Mesenchymal stem cell (in vitro differentiated cells and primary cell): Measurements from ENCODE around the gene CDH24.
"Not testable (repeated sequence)": the region's sequence is repeated elsewhere in the genome, so short reads cannot be mapped to it uniquely, and the experiment has no call there.

Experiments used
- DNase-seq: peaks from one replicate; pipeline ENCODE4 v3.0.0-alpha.2; 2013
- H2AFZ ChIP-seq: one replicate; pipeline ENCODE4 v1.6.1; 2013; ENCODE audit warnings: low read depth, mild to moderate bottlenecking, control low read depth, inconsistent platforms, low read length, moderate library complexity
- H2AK5ac ChIP-seq: 2 replicates; pipeline ENCODE4 v1.6.1; 2013; ENCODE audit warnings: low read length, moderate library complexity, mild to moderate bottlenecking, inconsistent platforms; ENCODE audit not compliant: severe bottlenecking
- H2BK120ac ChIP-seq: one replicate; pipeline ENCODE4 v1.6.1; 2013; ENCODE audit warnings: low read depth, mild to moderate bottlenecking, inconsistent platforms, low read length, moderate library complexity
- H2BK12ac ChIP-seq, 2 experiments: one replicate each; pipeline ENCODE4 v1.6.1; 2013; ENCODE audit warnings: inconsistent platforms in 2 of 2, low read length in 2 of 2, mild to moderate bottlenecking in 2 of 2, moderate library complexity in 2 of 2, control low read depth in 1 of 2
- H2BK15ac ChIP-seq: one replicate; pipeline ENCODE4 v1.6.1; 2013; ENCODE audit warnings: mild to moderate bottlenecking, low read depth, inconsistent platforms; ENCODE audit not compliant: poor library complexity, severe bottlenecking
- H2BK5ac ChIP-seq: 2 replicates; pipeline ENCODE4 v1.6.1; 2013; ENCODE audit warnings: low read depth, mild to moderate bottlenecking, low read length, control low read depth, inconsistent platforms; ENCODE audit not compliant: poor library complexity, severe bottlenecking
- H3K14ac ChIP-seq, 2 experiments: one replicate each; pipeline ENCODE4 v1.6.1; 2013; ENCODE audit warnings: inconsistent platforms in 2 of 2, low read length in 2 of 2, control low read depth in 1 of 2, mild to moderate bottlenecking in 1 of 2, moderate library complexity in 1 of 2
- H3K18ac ChIP-seq, 2 experiments: one replicate each; pipeline ENCODE4 v1.6.1; 2013; ENCODE audit warnings: inconsistent platforms in 2 of 2, low read length in 2 of 2, control low read depth in 1 of 2, low read depth in 1 of 2, mild to moderate bottlenecking in 1 of 2
- H3K23ac ChIP-seq, 2 experiments: one replicate each; pipeline ENCODE4 v1.6.1; 2013; ENCODE audit warnings: inconsistent platforms in 2 of 2, low read length in 2 of 2, mild to moderate bottlenecking in 2 of 2, moderate library complexity in 2 of 2, control low read depth in 1 of 2
- H3K27ac ChIP-seq: 2 replicates; pipeline ENCODE4 v1.5.1; 2013; ENCODE audit warnings: mild to moderate bottlenecking, moderate library complexity, low read length, control low read depth, inconsistent platforms; ENCODE audit not compliant: poor library complexity, severe bottlenecking
- H3K27me3 ChIP-seq, 2 experiments: 2 replicates each; pipeline versions ENCODE4 v1.6.1 to v1.7.0; 2013; ENCODE audit warnings: low read length in 2 of 2, mild to moderate bottlenecking in 2 of 2, moderate library complexity in 2 of 2, control low read depth in 1 of 2, inconsistent platforms in 1 of 2; ENCODE audit not compliant: control insufficient read depth in 1 of 2, insufficient read depth in 1 of 2
- H3K36me3 ChIP-seq, 2 experiments: 2 replicates each; pipeline versions ENCODE4 v1.6.1 to v1.7.0; 2013; ENCODE audit warnings: low read length in 2 of 2, control low read depth in 1 of 2, inconsistent platforms in 1 of 2, low read depth in 1 of 2, mild to moderate bottlenecking in 1 of 2; ENCODE audit not compliant: insufficient read depth in 2 of 2, control insufficient read depth in 1 of 2
- H3K4ac ChIP-seq, 2 experiments: one replicate each; pipeline ENCODE4 v1.6.1; 2013; ENCODE audit warnings: inconsistent platforms in 2 of 2, low read length in 2 of 2, mild to moderate bottlenecking in 2 of 2, moderate library complexity in 2 of 2, control low read depth in 1 of 2, low read depth in 1 of 2
- H3K4me1 ChIP-seq: 2 replicates; pipeline ENCODE4 v1.6.1; 2013; ENCODE audit warnings: low read depth, low read length, control low read depth; ENCODE audit not compliant: control insufficient read depth, insufficient read depth
- H3K4me2 ChIP-seq: 2 replicates; pipeline ENCODE4 v1.6.1; 2013; ENCODE audit warnings: low read length, mild to moderate bottlenecking, inconsistent platforms; ENCODE audit not compliant: poor library complexity, severe bottlenecking
- H3K4me3 ChIP-seq, 2 experiments: 2 replicates each; pipeline versions ENCODE4 v1.5.1 to v1.7.0; 2013; ENCODE audit warnings: low read length in 2 of 2, mild to moderate bottlenecking in 2 of 2, control low read depth in 1 of 2, low read depth in 1 of 2; ENCODE audit not compliant: insufficient read depth in 1 of 2
- H3K79me1 ChIP-seq: replicated peaks from 2 replicates; pipeline ENCODE4 v1.6.1; 2013; ENCODE audit warnings: mild to moderate bottlenecking, control low read depth, low read length, inconsistent platforms; ENCODE audit not compliant: poor library complexity, severe bottlenecking
- H3K9ac ChIP-seq: 2 replicates; pipeline ENCODE4 v1.7.0; 2013; ENCODE audit warnings: mild to moderate bottlenecking, low read length, moderate library complexity
- H3K9me3 ChIP-seq: 2 replicates; pipeline ENCODE4 v1.7.0; 2013; ENCODE audit warnings: mild to moderate bottlenecking, low read length; ENCODE audit not compliant: control insufficient read depth
- H4K8ac ChIP-seq: one replicate; pipeline ENCODE4 v1.6.1; 2013; ENCODE audit warnings: inconsistent platforms, mild to moderate bottlenecking, low read length, moderate library complexity
- H4K91ac ChIP-seq: one replicate; pipeline ENCODE4 v1.6.1; 2013; ENCODE audit warnings: mild to moderate bottlenecking, low read length, inconsistent platforms
- WGBS: methylation state at CpG from one replicate; pipeline ENCODE4 v1.1.7; 2013; ENCODE audit warnings: mixed read lengths; 5-methylcytosine and 5-hydroxymethylcytosine counted together

Gene CDH24

GRCh38 chr14:23005451-23006187, 51.7 kb downstream of the CDH24 start:
- Histone ChIP-seq H2AK5ac (no peak overlapping the region), H3K4me2 (peak overlapping the region; percentile 51), H4K8ac (no peak overlapping the region), H4K91ac (no peak overlapping the region), H2BK15ac (no peak overlapping the region), H2AFZ (no peak overlapping the region), H3K4me1 (no peaks in the 10 kb centered on the region), H2BK120ac (no peak overlapping the region), H3K79me1 (no peaks in the 10 kb centered on the region), H2BK12ac (no peak overlapping the region), H3K27me3 (no peaks in the 10 kb centered on the region), H3K14ac (no peak overlapping the region), H3K18ac (no peak overlapping the region), H3K36me3 (no peaks in the 10 kb centered on the region), H2BK5ac (no peak overlapping the region), H3K4me3 (peak overlapping the region in 1 of 2 experiments; percentile 90), H3K23ac (no peak overlapping the region), H3K4ac (no peak overlapping the region), H3K27ac (no peak overlapping the region), H3K9me3 (no peaks in the 10 kb centered on the region), H3K9ac (no peak overlapping the region)
- DNase-seq = no peak
- 77% methylated on average over 2 of the region's 3 CpGs for WGBS

- H3K4ac ChIP-seq, H2BK120ac ChIP-seq, H3K27me3 ChIP-seq, H2BK15ac ChIP-seq, H3K36me3 ChIP-seq, H2BK5ac ChIP-seq, H3K4me3 ChIP-seq, H3K79me1 ChIP-seq, H4K8ac ChIP-seq, H3K4me2 ChIP-seq, H2AFZ ChIP-seq, H4K91ac ChIP-seq, H3K9ac ChIP-seq, H3K4me1 ChIP-seq, DNase-seq, H3K14ac ChIP-seq, H3K23ac ChIP-seq, H3K9me3 ChIP-seq, H3K27ac ChIP-seq, H3K18ac ChIP-seq, H2BK12ac ChIP-seq, H2AK5ac ChIP-seq: not testable (repeated sequence)
- WGBS = 100% methylated on average over 4 of the region's 4 CpGs
These were observed 53.0 kb downstream of the CDH24 start for GRCh38 chr14:23004274-23004673.

- Histone ChIP-seq H2BK120ac (no peak overlapping the region), H3K4me3 (no peak overlapping the region), H3K27ac (no peak overlapping the region), H3K23ac (no peak overlapping the region), H3K79me1 (no peaks in the 10 kb centered on the region), H2BK12ac (no peak overlapping the region), H4K91ac (no peak overlapping the region), H3K4me2 (no peak overlapping the region), H3K36me3 (peaks cover 0 to 8% of the 10 kb centered on the region in 2 experiments), H3K9me3 (no peaks in the 10 kb centered on the region), H3K9ac (no peak overlapping the region), H2BK15ac (no peak overlapping the region), H3K4ac (no peak overlapping the region), H3K18ac (no peak overlapping the region), H2AK5ac (no peak overlapping the region), H2BK5ac (no peak overlapping the region), H2AFZ (no peak overlapping the region), H3K14ac (no peak overlapping the region), H3K4me1 (no peaks in the 10 kb centered on the region), H3K27me3 (no peaks in the 10 kb centered on the region), H4K8ac (no peak overlapping the region)
- 100% methylated on average over 2 of the region's 3 CpGs for WGBS
- no peak for DNase-seq
These were observed 54.7 kb downstream of the CDH24 start for GRCh38 chr14:23002592-23002991.

- Histone ChIP-seq H3K9me3 (no peaks in the 10 kb centered on the region), H3K4ac (no peak overlapping the region), H4K91ac (no peak overlapping the region), H3K36me3 (peaks cover 0 to 8% of the 10 kb centered on the region in 2 experiments), H4K8ac (no peak overlapping the region), H3K4me2 (no peak overlapping the region), H3K4me1 (no peaks in the 10 kb centered on the region), H2BK5ac (no peak overlapping the region), H3K14ac (no peak overlapping the region), H3K79me1 (no peaks in the 10 kb centered on the region), H2AFZ (no peak overlapping the region), H2BK12ac (no peak overlapping the region), H2AK5ac (no peak overlapping the region), H2BK120ac (no peak overlapping the region), H3K4me3 (no peak overlapping the region), H3K9ac (no peak overlapping the region), H3K23ac (no peak overlapping the region), H3K27me3 (peaks cover 0 to 7% of the 10 kb centered on the region in 2 experiments), H3K27ac (no peak overlapping the region), H2BK15ac (no peak overlapping the region), H3K18ac (no peak overlapping the region)
- no peak for DNase-seq
- WGBS = 100% methylated on average over 2 of the region's 2 CpGs
These were observed 56.5 kb downstream of the CDH24 start for GRCh38 chr14:23000860-23001259.
